ENCODE data around the gene RPUSD2. TPM values are rescaled to one million over a fixed set of nuclear protein-coding genes. Genes with fewer than 3 reads are reported as not detected.

Gene RPUSD2
- polyA plus RNA-seq, 1 experiment = 5.9 TPM

GRCh38 chr15:40600956-40601355 lies 31.9 kb downstream of the RPUSD2 start:
- H3K27me3 ChIP-seq (ENCODE audit: control insufficient read depth, insufficient read depth, low read length) = no peaks in the 10 kb centered on the region
- no peak overlapping the region for H3K27ac ChIP-seq (ENCODE audit: low read depth, low read length)
- no peak for TF ChIP-seq CTCF (IDR thresholded peaks at IDR 0.05; ENCODE audit: low read depth, low read length)
- CTCF ChIA-PET = interaction anchor here (0.6 to 3.8 kb wide), 3 partner anchors 11 to 257 kb away, joined by 5 to 24 read pairs (median 5); no protein-coding TSS in a partner anchor
- no peak overlapping the region for H3K4me3 ChIP-seq (ENCODE audit: low read depth, low read length)
- no peak for DNase-seq (ENCODE audit: low read depth, low spot score)
- POLR2A ChIA-PET = no interaction called here
- no peaks in the 10 kb centered on the region for H3K9me3 ChIP-seq (ENCODE audit: control insufficient read depth, insufficient read depth, low read length)

- POLR2A ChIA-PET = no interaction called here
- CTCF ChIA-PET = no interaction called here
Measured at GRCh38 chr15:40603935-40604334, 34.8 kb downstream of the RPUSD2 start.

GRCh38 chr15:40613080-40613479 lies 44.0 kb downstream of the RPUSD2 start:
- no peak for TF ChIP-seq CTCF (IDR thresholded peaks at IDR 0.05; ENCODE audit: low read depth, low read length)
- no peaks in the 10 kb centered on the region for H3K9me3 ChIP-seq (ENCODE audit: control insufficient read depth, insufficient read depth, low read length)
- no peaks in the 10 kb centered on the region for H3K27me3 ChIP-seq (ENCODE audit: control insufficient read depth, insufficient read depth, low read length)
- DNase-seq (ENCODE audit: low read depth, low spot score) = no peak
- H3K4me3 ChIP-seq (ENCODE audit: low read depth, low read length) = no peak overlapping the region
- no peak overlapping the region for H3K27ac ChIP-seq (ENCODE audit: low read depth, low read length)
- POLR2A ChIA-PET = no interaction called here
- CTCF ChIA-PET = interaction anchor here (0.7 kb wide), 1 partner anchor 19 kb away, joined by 3 read pairs; no protein-coding TSS in a partner anchor

More at GRCh38 chr15:40603935-40604334, 34.8 kb downstream of the RPUSD2 start:
- no peak for DNase-seq (ENCODE audit: low read depth, low spot score)
- TF ChIP-seq CTCF (IDR thresholded peaks at IDR 0.05; ENCODE audit: low read depth, low read length) = no peak
- Histone ChIP-seq H3K27me3 (ENCODE audit: control insufficient read depth, insufficient read depth, low read length) (no peaks in the 10 kb centered on the region), H3K27ac (ENCODE audit: low read depth, low read length) (no peak overlapping the region), H3K9me3 (ENCODE audit: control insufficient read depth, insufficient read depth, low read length) (no peaks in the 10 kb centered on the region), H3K4me3 (ENCODE audit: low read depth, low read length) (no peak overlapping the region)

GRCh38 chr15:40618023-40618422 lies 48.9 kb downstream of the RPUSD2 start:
- POLR2A ChIA-PET = no interaction called here
- CTCF ChIA-PET = interaction anchor here (0.7 kb wide), 2 partner anchors 42 to 401 kb away, joined by 5 to 7 read pairs; no protein-coding TSS in a partner anchor
- H3K27ac ChIP-seq (ENCODE audit: low read depth, low read length) = no peak overlapping the region
- no peaks in the 10 kb centered on the region for H3K9me3 ChIP-seq (ENCODE audit: control insufficient read depth, insufficient read depth, low read length)
- TF ChIP-seq CTCF (IDR thresholded peaks at IDR 0.05; ENCODE audit: low read depth, low read length) = no peak
- no peak overlapping the region for H3K4me3 ChIP-seq (ENCODE audit: low read depth, low read length)
- no peak for DNase-seq (ENCODE audit: low read depth, low spot score)
- no peaks in the 10 kb centered on the region for H3K27me3 ChIP-seq (ENCODE audit: control insufficient read depth, insufficient read depth, low read length)

- POLR2A ChIA-PET = no interaction called here
- Histone ChIP-seq H3K9me3 (ENCODE audit: control insufficient read depth, insufficient read depth, low read length) (no peaks in the 10 kb centered on the region), H3K27me3 (ENCODE audit: control insufficient read depth, insufficient read depth, low read length) (no peaks in the 10 kb centered on the region), H3K27ac (ENCODE audit: low read depth, low read length) (no peak overlapping the region), H3K4me3 (ENCODE audit: low read depth, low read length) (no peak overlapping the region)
- no peak for DNase-seq (ENCODE audit: low read depth, low spot score)
- no peak for TF ChIP-seq CTCF (IDR thresholded peaks at IDR 0.05; ENCODE audit: low read depth, low read length)
- CTCF ChIA-PET = no interaction called here
Measured at GRCh38 chr15:40618906-40619305, 49.8 kb downstream of the RPUSD2 start.
